ENCODE results near the gene KIAA1217. TPM values are rescaled to one million over a fixed set of nuclear protein-coding genes. Genes with fewer than 3 reads are reported as not detected.

KIAA1217 gene
- total RNA-seq, 4 donors from 2014 or later, result 10.1 to 15.9 (median 12.5) TPM

DNA sequence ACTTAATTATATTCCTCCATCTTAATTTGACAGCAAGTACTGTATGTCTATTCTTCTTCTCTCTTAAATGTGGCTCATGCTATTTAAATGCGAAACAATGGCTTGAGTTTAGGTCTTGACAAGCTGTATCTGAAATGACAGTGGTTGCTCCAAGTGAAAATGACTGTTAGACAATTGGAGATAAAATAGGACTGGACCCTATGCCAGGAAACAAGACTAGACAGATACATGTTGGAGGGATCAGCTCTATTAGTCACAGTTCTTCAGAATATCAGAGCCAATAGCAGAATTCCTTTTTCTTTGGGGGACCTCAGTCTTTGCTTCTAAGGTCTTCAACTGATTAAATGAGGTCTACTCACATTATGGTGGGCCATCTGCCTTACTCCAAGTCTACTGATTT is 25.8 kb downstream of the KIAA1217 start:
- Histone ChIP-seq H3K27ac (replicated peaks in 1 of 4) (no peak overlapping the region), H3K4me3 (no peak overlapping the region), H3K36me3 (peaks cover 0 to 9% (median 0%) of the 10 kb centered on the region in 4 donors), H3K4me1 (no peaks in the 10 kb centered on the region), H3K27me3 (no peaks in the 10 kb centered on the region), H3K9me3 (no peaks in the 10 kb centered on the region)
- intact Hi-C loops (cut with DNase I), result no loop called here
- no peak for TF ChIP-seq POLR2AphosphoS5 (IDR thresholded peaks at IDR 0.05)
- TF ChIP-seq EP300 (IDR thresholded peaks at IDR 0.05), result no peak
- TF ChIP-seq, protein P1, sequence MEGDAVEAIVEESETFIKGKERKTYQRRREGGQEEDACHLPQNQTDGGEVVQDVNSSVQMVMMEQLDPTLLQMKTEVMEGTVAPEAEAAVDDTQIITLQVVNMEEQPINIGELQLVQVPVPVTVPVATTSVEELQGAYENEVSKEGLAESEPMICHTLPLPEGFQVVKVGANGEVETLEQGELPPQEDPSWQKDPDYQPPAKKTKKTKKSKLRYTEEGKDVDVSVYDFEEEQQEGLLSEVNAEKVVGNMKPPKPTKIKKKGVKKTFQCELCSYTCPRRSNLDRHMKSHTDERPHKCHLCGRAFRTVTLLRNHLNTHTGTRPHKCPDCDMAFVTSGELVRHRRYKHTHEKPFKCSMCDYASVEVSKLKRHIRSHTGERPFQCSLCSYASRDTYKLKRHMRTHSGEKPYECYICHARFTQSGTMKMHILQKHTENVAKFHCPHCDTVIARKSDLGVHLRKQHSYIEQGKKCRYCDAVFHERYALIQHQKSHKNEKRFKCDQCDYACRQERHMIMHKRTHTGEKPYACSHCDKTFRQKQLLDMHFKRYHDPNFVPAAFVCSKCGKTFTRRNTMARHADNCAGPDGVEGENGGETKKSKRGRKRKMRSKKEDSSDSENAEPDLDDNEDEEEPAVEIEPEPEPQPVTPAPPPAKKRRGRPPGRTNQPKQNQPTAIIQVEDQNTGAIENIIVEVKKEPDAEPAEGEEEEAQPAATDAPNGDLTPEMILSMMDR (IDR thresholded peaks at IDR 0.05), result no peak
- DNase-seq (ENCODE audit: extremely low spot score), result no peak
- 100% methylated on average over 1 of the region's 1 CpG for WGBS

DNA sequence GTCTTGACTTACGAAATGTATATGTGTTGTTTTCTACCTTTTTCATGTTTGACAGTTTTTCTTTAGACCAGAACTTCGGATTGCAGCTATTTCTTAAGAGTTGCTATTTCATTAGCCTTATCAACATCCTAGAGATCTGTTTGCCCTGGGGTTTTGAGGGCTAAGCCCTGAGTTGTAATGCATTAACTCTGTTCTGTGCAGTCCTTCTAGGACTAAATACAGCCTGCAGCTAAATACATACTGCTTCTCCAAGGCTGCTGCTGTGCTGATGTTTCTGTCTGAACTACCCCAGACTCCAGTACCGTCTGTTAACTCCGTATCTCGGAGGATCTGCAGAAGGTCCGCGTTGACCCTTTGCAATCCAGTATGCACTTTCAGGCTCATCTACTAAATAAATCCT is 26.5 kb downstream of the KIAA1217 start:
- WGBS, result 94% methylated on average over 7 of the region's 7 CpGs
- intact Hi-C loops (cut with DNase I), result no loop called here
- H3K27ac ChIP-seq (replicated peaks in 1 of 4), result no peak overlapping the region
- TF ChIP-seq, protein P1 (IDR thresholded peaks at IDR 0.05), result no peak
- TF ChIP-seq POLR2AphosphoS5 (IDR thresholded peaks at IDR 0.05) (no peak), POLR2A (IDR thresholded peaks at IDR 0.05; ENCODE audit: low read depth) (no peak), EP300 (IDR thresholded peaks at IDR 0.05) (no peak)
- no peaks in the 10 kb centered on the region for H3K27me3 ChIP-seq
- H3K36me3 ChIP-seq, result peaks cover 0 to 9% (median 0%) of the 10 kb centered on the region in 4 donors
- no peaks in the 10 kb centered on the region for H3K9me3 ChIP-seq
- no peak overlapping the region for H3K4me3 ChIP-seq
- DNase-seq (ENCODE audit: extremely low spot score), result no peak
- peaks cover 0 to 5% (median 0%) of the 10 kb centered on the region in 4 donors for H3K4me1 ChIP-seq

DNA sequence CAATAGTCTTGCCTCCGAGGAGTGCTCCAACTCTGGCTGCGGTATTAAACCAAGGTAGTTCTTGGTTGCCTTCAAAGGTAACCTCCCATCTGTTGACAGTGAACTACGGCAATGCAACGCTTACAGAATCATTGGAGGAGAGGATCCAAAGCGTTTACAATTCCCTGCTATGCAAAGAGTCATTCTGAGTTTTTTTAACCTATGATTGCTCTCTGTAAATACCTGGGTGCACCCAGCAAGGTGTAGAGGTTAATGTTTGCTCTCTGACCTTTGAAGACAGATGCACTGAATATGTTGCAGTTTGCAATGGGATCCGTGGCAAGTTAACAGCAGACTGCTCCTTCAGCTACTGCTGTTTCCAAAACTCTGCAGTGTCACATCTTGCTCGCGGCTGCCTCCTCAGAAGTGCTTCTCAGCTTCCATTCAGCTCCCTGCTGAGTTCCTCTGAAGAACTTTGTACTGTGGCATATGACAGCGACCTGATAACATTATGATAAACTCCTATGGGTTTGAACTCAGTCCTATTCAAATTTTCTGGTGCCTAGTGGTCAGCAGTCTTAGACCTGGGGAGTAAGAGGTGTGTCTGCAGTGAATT is 29.0 kb downstream of the KIAA1217 start:
- Histone ChIP-seq H3K27me3 (no peaks in the 10 kb centered on the region), H3K9me3 (no peaks in the 10 kb centered on the region), H3K27ac (replicated peaks in 1 of 4) (no peak overlapping the region), H3K4me3 (peak overlapping the region in 1 of 4 donors; percentile 4), H3K4me1 (peaks cover 5 to 17% (median 13%) of the 10 kb centered on the region in 4 donors), H3K36me3 (no peaks in the 10 kb centered on the region)
- intact Hi-C loops (cut with DNase I), result no loop called here
- no peak for DNase-seq (ENCODE audit: extremely low spot score)
- TF ChIP-seq EP300 (IDR thresholded peaks at IDR 0.05) (no peak), POLR2A (IDR thresholded peaks at IDR 0.05; ENCODE audit: low read depth) (no peak), POLR2AphosphoS5 (IDR thresholded peaks at IDR 0.05) (no peak)
- TF ChIP-seq, protein P1 (IDR thresholded peaks at IDR 0.05), result no peak
- WGBS, result 82% methylated on average over 9 of the region's 9 CpGs

DNA sequence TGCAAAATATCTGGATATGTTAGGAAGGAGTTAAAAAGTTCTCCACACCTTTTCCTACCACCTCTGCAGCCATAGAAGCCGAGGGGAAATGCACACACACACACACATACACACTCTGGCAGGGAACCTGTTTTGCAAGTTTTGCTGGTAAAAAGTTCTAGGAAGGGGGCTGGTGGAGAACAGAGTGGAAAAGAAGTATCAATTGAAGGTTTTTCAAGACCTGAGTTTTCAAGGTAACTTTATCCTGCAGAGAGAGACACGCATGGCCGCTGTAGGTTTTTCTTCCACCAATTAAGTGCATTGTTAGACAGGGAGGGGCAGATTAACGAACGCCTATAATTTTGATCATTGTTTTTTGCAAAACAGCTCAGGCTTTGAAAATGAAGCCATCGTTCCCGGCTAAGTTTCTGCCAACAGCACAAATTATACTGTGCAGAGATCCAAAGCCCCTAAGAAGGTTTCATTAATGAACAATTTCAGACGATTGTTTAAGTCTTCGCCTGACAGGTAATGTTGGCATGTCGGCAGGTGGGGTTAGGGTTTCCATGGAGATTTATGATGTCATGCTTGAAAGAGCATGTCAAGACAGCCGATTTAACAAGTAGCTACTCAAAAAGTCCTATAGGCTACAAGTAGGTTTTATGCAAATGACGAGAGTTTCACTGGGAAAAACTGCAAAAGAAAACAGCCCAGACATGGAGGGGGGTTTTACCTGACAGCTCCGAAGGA is 29.7 kb downstream of the KIAA1217 start:
- intact Hi-C loops (cut with DNase I), result no loop called here
- 71% methylated on average over 13 of the region's 13 CpGs for WGBS
- H3K36me3 ChIP-seq, result no peaks in the 10 kb centered on the region
- H3K4me1 ChIP-seq, result peaks cover 5 to 17% (median 13%) of the 10 kb centered on the region in 4 donors
- peak overlapping the region; percentile 4 to 27 (median 11) for H3K4me3 ChIP-seq
- no peak for TF ChIP-seq POLR2A (IDR thresholded peaks at IDR 0.05; ENCODE audit: low read depth)
- TF ChIP-seq EP300 (IDR thresholded peaks at IDR 0.05), result no peak
- TF ChIP-seq, protein P1 (IDR thresholded peaks at IDR 0.05), result no peak
- TF ChIP-seq POLR2AphosphoS5 (IDR thresholded peaks at IDR 0.05), result no peak
- H3K27me3 ChIP-seq, result no peaks in the 10 kb centered on the region
- H3K27ac ChIP-seq (replicated peaks in 1 of 4), result no peak overlapping the region
- DNase-seq (ENCODE audit: extremely low spot score), result no peak
- no peaks in the 10 kb centered on the region for H3K9me3 ChIP-seq

All from esophagus muscularis mucosa (tissue), 4 donors.